Occipital lobe (tissue), 2 donors: Measurements from ENCODE around the gene UNC119. TPM values are rescaled to one million over a fixed set of nuclear protein-coding genes. Genes with fewer than 3 reads are reported as not detected.
"Not testable (repeated sequence)": the region's sequence is repeated elsewhere in the genome, so short reads cannot be mapped to it uniquely, and the experiment has no call there.

Experiments
- DNase-seq: peaks from one replicate; lab custom pipeline; 2025; lab: John Stamatoyannopoulos, UW
- total RNA-seq: library from RNA; depleted of rRNA; stranded (reverse); fragments of >200 nt; gene quantifications from one replicate; pipeline ENCODE4 v1.2.3, GENCODE V29; 2014

The UNC119 gene
- total RNA-seq, 1 donor from 2014 or later, result 31.5 TPM

GRCh38 chr17:28522281-28522680, 30.1 kb downstream of the UNC119 start:
- not testable (repeated sequence) for DNase-seq

- no peak for DNase-seq
These were observed 30.9 kb downstream of the UNC119 start for GRCh38 chr17:28521311-28522085.

GRCh38 chr17:28520687-28521086, 31.7 kb downstream of the UNC119 start:
- no peak for DNase-seq

DNA sequence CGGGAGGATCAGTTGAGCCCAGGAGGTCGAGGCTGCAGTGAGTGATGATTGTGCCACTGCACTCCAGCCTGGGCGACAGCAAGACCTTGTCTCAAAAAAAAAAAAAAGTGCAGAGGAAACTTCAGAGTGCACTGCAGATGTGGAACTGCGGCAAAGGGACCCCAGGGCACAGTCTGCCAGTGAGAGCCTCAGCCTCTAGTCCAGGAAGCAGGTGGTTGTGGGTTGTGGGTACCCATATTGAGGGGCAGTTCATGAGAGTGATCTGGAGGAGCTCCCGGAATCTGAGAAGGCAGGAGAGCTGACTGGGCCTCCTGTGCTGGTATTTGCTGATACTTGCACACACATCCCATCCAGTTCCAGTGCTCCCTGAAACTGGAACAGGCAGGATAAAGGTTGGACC, 33.2 kb downstream of the UNC119 start:
- no peak for DNase-seq

DNA sequence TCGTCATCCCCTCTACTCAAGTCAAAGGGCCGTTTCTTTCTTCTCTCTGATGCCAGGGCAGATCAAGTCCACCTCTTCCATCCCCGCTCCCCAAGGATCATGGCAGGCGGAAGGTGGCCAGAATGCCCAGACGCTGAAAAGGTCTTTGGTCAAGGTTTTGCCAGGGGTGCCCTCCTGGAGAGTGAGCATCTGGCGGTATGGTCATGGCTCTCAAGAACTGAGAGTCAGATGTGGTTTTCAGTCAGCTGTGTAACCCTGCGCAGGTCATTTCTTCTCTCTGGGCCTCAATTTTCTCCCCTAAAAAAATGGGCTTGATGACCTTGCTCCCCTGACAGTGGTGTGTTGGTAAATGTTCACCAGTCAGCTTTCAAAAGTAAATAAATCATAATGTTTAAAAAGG, 33.8 kb downstream of the UNC119 start:
- DNase-seq, result no peak

GRCh38 chr17:28518132-28518531, 34.3 kb downstream of the UNC119 start:
- no peak for DNase-seq

GRCh38 chr17:28515518-28515917, 36.9 kb downstream of the UNC119 start:
- no peak for DNase-seq

DNA sequence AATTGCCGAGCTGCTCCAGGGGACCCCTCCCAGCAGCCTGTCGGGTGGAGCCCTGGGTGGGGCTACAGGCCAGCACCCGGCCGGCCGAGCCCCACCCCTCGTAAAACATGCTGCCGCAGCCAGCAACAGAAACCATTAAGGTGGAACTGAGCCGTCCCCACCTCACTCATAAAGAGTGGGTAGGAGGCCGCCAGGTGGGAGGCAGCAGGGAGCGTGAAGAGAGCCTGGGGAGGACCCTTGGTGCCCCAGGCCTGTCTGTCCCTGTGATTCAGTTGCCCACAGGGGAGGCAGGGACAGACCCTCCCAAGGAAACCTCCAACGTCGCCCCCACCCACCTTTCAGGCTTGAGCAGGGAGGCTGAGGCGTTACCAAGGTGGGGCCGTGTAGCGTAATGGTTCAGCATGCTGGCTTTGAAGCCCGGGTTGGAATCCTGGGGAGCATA, 37.8 kb downstream of the UNC119 start:
- no peak for DNase-seq

DNA sequence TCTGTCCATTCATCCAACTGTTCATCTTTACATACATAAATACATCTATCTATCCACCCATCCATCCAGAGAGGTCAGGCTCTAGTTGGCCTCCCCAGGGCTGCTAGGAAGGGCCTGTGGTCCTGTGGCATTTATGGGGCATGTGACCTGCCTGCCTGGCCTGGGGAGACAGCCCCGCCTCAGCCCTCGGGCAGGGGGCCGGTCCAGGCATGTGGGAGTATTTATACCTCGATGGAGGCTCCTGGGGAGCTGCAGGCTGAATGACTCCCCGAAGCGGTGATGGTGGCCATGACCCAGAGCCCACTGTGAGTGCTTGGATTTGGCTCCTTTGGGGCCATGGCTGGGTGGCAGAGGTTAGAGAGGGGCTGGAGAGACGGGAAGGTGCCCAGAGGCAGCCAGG, 38.9 kb downstream of the UNC119 start:
- no peak for DNase-seq

- DNase-seq, result no peak
These were observed 40.5 kb downstream of the UNC119 start for GRCh38 chr17:28511858-28512461.

- DNase-seq, result no peak
These were observed 42.6 kb downstream of the UNC119 start for GRCh38 chr17:28509789-28510188.

DNA sequence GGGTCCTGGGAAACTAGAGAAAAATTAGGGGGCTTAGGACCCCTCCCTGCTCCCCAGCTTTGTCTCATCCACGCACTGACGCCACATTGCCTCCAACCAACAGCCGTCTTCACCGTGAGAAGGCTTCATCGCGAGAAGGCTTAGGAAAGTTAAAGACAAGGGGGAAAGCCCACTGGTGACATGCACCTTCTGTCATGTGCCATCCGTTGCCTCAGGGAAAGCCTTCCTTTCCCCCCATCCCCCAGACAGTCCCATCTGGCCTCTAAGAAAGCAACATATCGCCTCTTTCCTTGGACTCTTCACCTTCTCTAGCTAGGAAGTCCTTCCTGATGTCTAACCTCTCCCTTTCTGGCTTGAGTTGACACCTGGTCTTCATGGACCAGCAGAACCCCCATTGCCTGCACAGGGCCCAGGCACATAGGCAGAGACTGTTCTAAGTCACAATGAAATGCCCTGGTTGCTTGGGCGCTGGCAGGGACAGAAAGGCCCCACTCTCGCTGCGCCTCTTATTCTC, 44.2 kb downstream of the UNC119 start:
- DNase-seq, result no peak

DNA sequence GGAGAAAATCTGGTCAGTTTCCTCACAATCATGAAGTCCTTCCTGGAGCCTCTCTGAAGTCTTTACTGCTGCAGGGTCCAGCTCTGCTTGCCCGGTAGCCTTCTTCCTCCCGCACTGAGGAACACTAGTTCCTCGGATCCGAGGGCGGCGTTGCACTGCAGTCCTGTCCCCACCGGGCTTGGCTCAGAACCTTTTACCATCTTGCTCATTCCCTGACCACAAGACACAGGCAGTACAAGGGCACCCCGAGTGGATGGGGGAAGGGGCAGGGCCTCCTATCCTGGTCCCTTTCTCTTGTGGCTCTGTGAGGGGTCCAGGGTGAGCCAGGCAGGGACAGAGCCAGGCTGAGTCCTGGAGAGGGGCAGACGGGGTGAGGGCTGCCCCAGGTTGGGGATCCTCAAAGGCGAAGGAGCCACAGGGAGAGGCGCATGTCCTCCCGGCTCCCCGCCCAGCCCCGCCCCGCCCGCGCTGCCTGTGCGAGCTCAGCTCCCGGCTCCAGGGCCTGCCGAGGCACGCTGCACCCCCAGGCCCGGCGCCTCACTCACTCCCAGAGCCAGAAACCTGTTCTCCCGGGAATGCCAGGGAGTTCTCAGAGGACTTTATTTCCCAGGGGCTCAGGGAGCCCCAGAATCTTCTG, 44.7 kb downstream of the UNC119 start:
- DNase-seq, result no peak

DNA sequence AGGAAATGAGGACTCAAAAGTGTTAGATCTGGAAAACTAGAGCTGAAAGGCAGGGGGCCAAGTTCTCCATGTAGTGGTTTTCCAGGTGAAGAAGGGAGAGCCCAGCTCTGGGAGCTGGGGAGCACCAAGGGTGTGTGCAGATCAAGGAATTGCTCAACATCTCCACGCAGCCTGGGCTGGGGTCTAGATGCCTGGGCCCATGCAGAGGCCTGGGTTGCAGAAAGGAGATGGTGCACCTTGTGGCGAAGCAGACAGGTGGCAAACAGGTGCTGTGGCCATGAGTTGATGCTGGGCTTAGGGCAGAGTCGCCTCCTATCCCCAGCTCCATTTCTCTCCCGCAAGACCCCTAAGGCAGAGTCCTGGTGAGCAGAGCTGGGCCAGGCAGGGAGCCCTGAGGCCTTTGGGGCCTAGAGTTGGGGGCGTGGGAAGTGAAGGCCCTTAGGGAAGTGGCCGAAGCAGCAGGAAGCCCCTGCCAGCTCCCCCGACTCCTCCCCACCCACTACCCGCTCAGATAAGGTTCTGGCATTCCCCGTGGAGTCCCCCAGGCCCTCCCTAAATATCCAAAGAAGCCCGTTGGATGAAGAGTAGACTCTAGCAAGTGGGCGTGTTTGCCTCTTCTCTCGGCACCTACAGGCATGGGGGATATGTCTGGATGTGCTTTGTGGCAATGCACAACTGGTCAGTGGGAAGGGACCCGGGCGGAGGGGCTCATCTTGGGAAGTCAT, 45.5 kb downstream of the UNC119 start:
- no peak for DNase-seq

- DNase-seq, result no peak
These were observed 46.3 kb downstream of the UNC119 start, which contains the start of gene FOXN1 for GRCh38 chr17:28505986-28506665. TSS of gene FOXN1 (plus strand) at chr17:28506348. CDS start at chr17:28523970, 17,622 bp downstream.

- DNase-seq, result no peak
These were observed 49.0 kb downstream of the UNC119 start for GRCh38 chr17:28503420-28503819.

- DNase-seq, result no peak
These were observed 50.8 kb downstream of the UNC119 start for GRCh38 chr17:28501421-28502284.

DNA sequence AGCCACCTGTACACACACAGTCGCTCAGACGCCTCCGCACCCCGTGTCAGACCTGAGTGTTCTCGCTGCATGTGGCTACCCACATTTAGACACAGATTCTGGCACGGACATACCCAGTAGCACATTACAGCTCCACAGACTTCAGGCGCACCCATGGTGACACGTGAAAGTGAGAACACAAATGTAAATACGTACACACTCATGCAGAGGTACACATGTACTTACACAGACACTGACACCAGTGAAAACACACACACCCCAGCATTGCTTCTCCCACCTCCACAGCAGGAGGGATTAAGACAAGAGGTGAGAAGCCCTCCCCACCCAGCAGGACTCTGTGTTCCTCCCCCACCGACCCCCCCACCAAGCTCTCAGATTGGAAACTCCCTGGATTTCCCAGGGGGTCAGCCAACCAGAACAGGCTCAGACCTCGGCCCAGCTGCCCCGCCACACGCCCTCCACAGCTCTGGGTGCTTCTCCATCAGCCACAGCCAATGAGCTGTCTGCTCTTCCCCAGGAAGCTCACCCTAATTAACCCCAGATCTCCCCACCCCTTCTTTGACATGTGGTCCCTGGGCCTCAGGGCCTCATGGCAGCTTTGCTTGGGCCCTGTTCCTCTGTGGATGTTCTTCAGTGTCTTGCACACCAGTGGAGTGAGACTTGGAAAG, 51.6 kb downstream of the UNC119 start:
- DNase-seq, result no peak

DNA sequence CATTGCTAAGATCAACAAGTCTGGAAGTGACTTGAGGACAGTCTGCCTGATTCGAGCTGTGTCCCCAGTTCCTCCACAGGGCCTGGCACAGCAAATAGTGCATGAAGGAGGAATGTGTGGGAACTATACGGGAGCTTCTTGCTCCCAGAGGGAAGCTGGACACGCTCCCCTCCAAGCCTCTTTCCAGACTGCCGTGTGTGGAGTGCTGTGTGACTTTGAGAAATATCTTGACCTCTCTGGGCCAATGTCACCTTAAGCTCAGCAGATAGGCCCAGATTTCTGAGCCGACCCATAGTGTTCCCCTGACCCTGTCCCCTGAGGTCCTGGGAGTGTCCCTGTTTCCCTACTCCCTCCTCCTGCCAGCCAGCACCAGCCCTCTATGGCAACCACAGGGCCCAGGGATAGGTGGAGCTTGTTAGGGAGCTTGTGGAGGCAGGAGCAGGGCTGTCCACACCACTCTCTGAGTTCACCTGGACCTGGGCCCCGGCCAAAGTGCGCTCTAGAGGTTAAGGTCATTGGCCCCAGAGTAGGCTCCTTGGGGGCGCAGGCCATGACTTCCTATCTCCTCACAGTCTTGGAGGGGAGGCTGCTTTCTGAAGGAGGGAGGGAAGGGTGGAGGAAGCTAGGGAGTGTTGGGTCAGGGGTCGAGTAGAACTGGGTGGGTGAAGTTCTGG, 52.6 kb downstream of the UNC119 start:
- DNase-seq, result no peak
